Liver (tissue), 9 donors: Measurements from ENCODE around the gene SCOC. TPM values are rescaled to one million over a fixed set of nuclear protein-coding genes. Genes with fewer than 3 reads are reported as not detected.
"Not testable (repeated sequence)": the region's sequence is repeated elsewhere in the genome, so short reads cannot be mapped to it uniquely, and the experiment has no call there.

Experiments
- DNase-seq: peaks from one replicate; pipeline ENCODE4 v3.0.0-alpha.2; 2017; ENCODE audit warnings: low spot score
- H3K27ac ChIP-seq, 2 donors: one replicate each; pipeline ENCODE4 v1.7.0; 2013; ENCODE audit warnings: inconsistent platforms in 2 of 2, low read length in 2 of 2, control low read depth in 1 of 2, low read depth in 1 of 2, mild to moderate bottlenecking in 1 of 2
- H3K27me3 ChIP-seq, 4 donors: one replicate each; pipeline versions ENCODE4 v1.6.1 to v1.7.0; 2013; ENCODE audit warnings: low read length in 3 of 4, inconsistent platforms in 1 of 4, mild to moderate bottlenecking in 1 of 4, moderate library complexity in 1 of 4; ENCODE audit not compliant: control insufficient read depth in 4 of 4, insufficient read depth in 4 of 4
- H3K36me3 ChIP-seq, 4 donors: one replicate each; pipeline versions ENCODE4 v1.6.1 to v1.7.0; 2013; ENCODE audit warnings: low read length in 3 of 4, mild to moderate bottlenecking in 3 of 4, low read depth in 1 of 4, moderate library complexity in 1 of 4; ENCODE audit not compliant: control insufficient read depth in 4 of 4, insufficient read depth in 3 of 4
- H3K4me1 ChIP-seq, 4 donors: one replicate each; pipeline versions ENCODE4 v1.6.1 to v1.7.0; 2013; ENCODE audit warnings: low read length in 3 of 4, mild to moderate bottlenecking in 3 of 4, moderate library complexity in 1 of 4; ENCODE audit not compliant: control insufficient read depth in 4 of 4, insufficient read depth in 4 of 4
- H3K4me3 ChIP-seq, 3 donors: one replicate each; pipeline versions ENCODE4 v1.6.1 to v1.7.0; 2013; ENCODE audit warnings: low read length in 3 of 3, control low read depth in 1 of 3, low read depth in 1 of 3, mild to moderate bottlenecking in 1 of 3
- H3K9ac ChIP-seq, 2 donors: one replicate each; pipeline ENCODE4 v1.7.0; 2013; ENCODE audit warnings: low read length in 2 of 2, mild to moderate bottlenecking in 2 of 2, moderate library complexity in 2 of 2, control low read depth in 1 of 2, low read depth in 1 of 2
- H3K9me3 ChIP-seq, 4 donors: one replicate each; pipeline versions ENCODE4 v1.6.1 to v1.7.0; 2013; ENCODE audit warnings: low read length in 3 of 4; ENCODE audit not compliant: control insufficient read depth in 4 of 4
- ATF3 ChIP-seq: IDR thresholded peaks from 2 replicates; pipeline ENCODE4 v1.6.1; 2016; ENCODE audit warnings: antibody characterized with exemption
- EGR1 ChIP-seq, 2 donors: IDR thresholded peaks; 2 replicates each; pipeline ENCODE4 v1.6.1; 2016 to 2018; ENCODE audit warnings: antibody characterized with exemption in 2 of 2, low read depth in 2 of 2
- HNF4A ChIP-seq, 2 donors: conservative IDR thresholded peaks; 2 replicates each; pipeline ENCODE4 v1.6.1; 2016; ENCODE audit warnings: antibody characterized with exemption in 2 of 2, mild to moderate bottlenecking in 2 of 2
- HNF4G ChIP-seq: IDR thresholded peaks from 2 replicates; pipeline ENCODE4 v1.6.1; 2016; ENCODE audit warnings: antibody characterized with exemption
- NR2F2 ChIP-seq: IDR thresholded peaks from 2 replicates; pipeline ENCODE4 v1.6.1; 2016; ENCODE audit warnings: antibody characterized with exemption
- RAD21 ChIP-seq, 2 donors: IDR thresholded peaks; 2 replicates each; pipeline ENCODE4 v1.6.1; 2016; ENCODE audit warnings: antibody characterized with exemption in 2 of 2, mild to moderate bottlenecking in 2 of 2
- SP1 ChIP-seq: IDR thresholded peaks from 2 replicates; pipeline ENCODE4 v1.6.1; 2018; ENCODE audit warnings: antibody characterized with exemption, mild to moderate bottlenecking
- TAF1 ChIP-seq: conservative IDR thresholded peaks from 2 replicates; pipeline ENCODE4 v1.6.1; 2016; ENCODE audit warnings: antibody characterized with exemption, mild to moderate bottlenecking
- WGBS: extraction: QIAGEN DNeasy Blood & Tissue Kit; methylation state at CpG from one replicate; pipeline ENCODE4 v1.1.7; 2013; 5-methylcytosine and 5-hydroxymethylcytosine counted together
- polyA plus RNA-seq, 2 donors: library from polyadenylated mRNA; stranded (reverse) in 1 of 2; unstranded in 1 of 2; fragments of 200-250 nt in 1 of 2; fragments of >200 nt in 1 of 2; fragmentation: Nextera tagmentation in 1 of 2; extraction: Ambion mirVana in 1 of 2; gene quantifications; one replicate each; pipeline versions ENCODE4 v1.2.1 to v1.2.3, GENCODE V29; 2013 to 2015
- total RNA-seq, 2 donors: library from RNA; depleted of rRNA; stranded (reverse); fragments of >200 nt; gene quantifications; one replicate each; pipeline ENCODE4 v1.2.3, GENCODE V29; 2014
- TF ChIP-seq, protein P1 (sequence below): fragments of 150-350 bp; IDR thresholded peaks from 2 replicates; pipeline ENCODE4 v1.5.1; 2017; ENCODE audit warnings: improper control_type of control experiment, low read depth, low read length; ENCODE audit not compliant: missing input control
- TF ChIP-seq, protein P2 (sequence below): IDR thresholded peaks from 2 replicates; pipeline ENCODE4 v1.6.1; 2016; ENCODE audit warnings: antibody characterized with exemption
- donor health status: healthy.
- donor health status: healthy.
- donor health status: healthy.
- donor health status: healthy.
- donor health status: healthy.

The SCOC gene
- total and polyA plus RNA-seq, 4 donors: 22.4 to 35.0 (median 27.2) TPM

DNA sequence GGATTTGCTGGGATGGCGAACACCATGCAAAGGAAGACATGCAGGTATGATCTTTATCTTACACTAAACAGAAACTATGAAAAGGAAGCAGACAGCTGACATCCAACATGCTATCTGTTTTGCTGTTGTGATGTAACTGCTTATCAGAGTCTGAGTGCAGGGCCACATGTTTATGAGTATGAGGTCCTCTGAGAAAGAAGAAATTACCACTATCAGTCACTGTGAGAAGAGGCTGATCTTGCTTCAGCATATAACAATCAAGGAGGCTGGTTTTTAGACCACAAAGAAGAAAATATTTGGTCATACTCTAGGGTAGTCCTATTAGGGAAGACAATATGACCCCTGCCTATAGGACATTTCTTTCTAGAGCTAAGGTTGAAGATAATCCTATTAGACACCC, 35.5 kb downstream of the SCOC start:
- Histone ChIP-seq H3K9ac (no peak overlapping the region), H3K9me3 (no peaks in the 10 kb centered on the region), H3K4me3 (no peak overlapping the region), H3K27ac (no peak overlapping the region), H3K4me1 (no peaks in the 10 kb centered on the region), H3K27me3 (no peaks in the 10 kb centered on the region), H3K36me3 (no peaks in the 10 kb centered on the region)
- DNase-seq: no peak
- WGBS: 100% methylated on average over 1 of the region's 1 CpG
- TF ChIP-seq TAF1 (no peak), NR2F2 (no peak), SP1 (no peak), HNF4G (no peak), HNF4A (conservative IDR thresholded peaks at IDR 0.05) (no peak), RAD21 (IDR thresholded peaks at IDR 0.05) (no peak)

GRCh38 chr4:140413130-140413969, 39.9 kb downstream of the SCOC start:
- not testable (repeated sequence) for H3K9me3 ChIP-seq, DNase-seq, H3K27me3 ChIP-seq, H3K27ac ChIP-seq, H3K9ac ChIP-seq, H3K36me3 ChIP-seq, H3K4me3 ChIP-seq, H3K4me1 ChIP-seq
- WGBS: 93% methylated on average over 31 of the region's 32 CpGs

GRCh38 chr4:140423106-140423505, 49.7 kb downstream of the SCOC start:
- Histone ChIP-seq H3K27me3 (no peaks in the 10 kb centered on the region), H3K9ac (no peak overlapping the region), H3K4me1 (peaks cover 0 to 17% (median 11%) of the 10 kb centered on the region in 4 donors), H3K27ac (no peak overlapping the region), H3K9me3 (no peaks in the 10 kb centered on the region), H3K36me3 (no peaks in the 10 kb centered on the region), H3K4me3 (no peak overlapping the region)
- no peak for TF ChIP-seq ATF3
- TF ChIP-seq, protein P1, sequence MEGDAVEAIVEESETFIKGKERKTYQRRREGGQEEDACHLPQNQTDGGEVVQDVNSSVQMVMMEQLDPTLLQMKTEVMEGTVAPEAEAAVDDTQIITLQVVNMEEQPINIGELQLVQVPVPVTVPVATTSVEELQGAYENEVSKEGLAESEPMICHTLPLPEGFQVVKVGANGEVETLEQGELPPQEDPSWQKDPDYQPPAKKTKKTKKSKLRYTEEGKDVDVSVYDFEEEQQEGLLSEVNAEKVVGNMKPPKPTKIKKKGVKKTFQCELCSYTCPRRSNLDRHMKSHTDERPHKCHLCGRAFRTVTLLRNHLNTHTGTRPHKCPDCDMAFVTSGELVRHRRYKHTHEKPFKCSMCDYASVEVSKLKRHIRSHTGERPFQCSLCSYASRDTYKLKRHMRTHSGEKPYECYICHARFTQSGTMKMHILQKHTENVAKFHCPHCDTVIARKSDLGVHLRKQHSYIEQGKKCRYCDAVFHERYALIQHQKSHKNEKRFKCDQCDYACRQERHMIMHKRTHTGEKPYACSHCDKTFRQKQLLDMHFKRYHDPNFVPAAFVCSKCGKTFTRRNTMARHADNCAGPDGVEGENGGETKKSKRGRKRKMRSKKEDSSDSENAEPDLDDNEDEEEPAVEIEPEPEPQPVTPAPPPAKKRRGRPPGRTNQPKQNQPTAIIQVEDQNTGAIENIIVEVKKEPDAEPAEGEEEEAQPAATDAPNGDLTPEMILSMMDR: no peak
- TF ChIP-seq EGR1 (IDR thresholded peaks at IDR 0.05; ENCODE audit: low read depth in 2 of 2): no peak
- TF ChIP-seq, protein P2, sequence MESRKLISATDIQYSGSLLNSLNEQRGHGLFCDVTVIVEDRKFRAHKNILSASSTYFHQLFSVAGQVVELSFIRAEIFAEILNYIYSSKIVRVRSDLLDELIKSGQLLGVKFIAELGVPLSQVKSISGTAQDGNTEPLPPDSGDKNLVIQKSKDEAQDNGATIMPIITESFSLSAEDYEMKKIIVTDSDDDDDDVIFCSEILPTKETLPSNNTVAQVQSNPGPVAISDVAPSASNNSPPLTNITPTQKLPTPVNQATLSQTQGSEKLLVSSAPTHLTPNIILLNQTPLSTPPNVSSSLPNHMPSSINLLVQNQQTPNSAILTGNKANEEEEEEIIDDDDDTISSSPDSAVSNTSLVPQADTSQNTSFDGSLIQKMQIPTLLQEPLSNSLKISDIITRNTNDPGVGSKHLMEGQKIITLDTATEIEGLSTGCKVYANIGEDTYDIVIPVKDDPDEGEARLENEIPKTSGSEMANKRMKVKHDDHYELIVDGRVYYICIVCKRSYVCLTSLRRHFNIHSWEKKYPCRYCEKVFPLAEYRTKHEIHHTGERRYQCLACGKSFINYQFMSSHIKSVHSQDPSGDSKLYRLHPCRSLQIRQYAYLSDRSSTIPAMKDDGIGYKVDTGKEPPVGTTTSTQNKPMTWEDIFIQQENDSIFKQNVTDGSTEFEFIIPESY: no peak
- no peak for DNase-seq
